ENCODE measurements around the gene PI4KA.

- TF ChIP-seq CTCF (conservative IDR thresholded peaks at IDR 0.05) (no peak), ZFX (IDR thresholded peaks at IDR 0.05) (no peak)
Measured at GRCh38 chr22:20840646-20841371, 17.8 kb downstream of the PI4KA start.

Data from C4-2B (cell line).